ENCODE data around the gene RUNX3. TPM values are rescaled to one million over a fixed set of nuclear protein-coding genes. Genes with fewer than 3 reads are reported as not detected.

The RUNX3 gene
- total and polyA plus RNA-seq, 4 donors, result 0.43 to 1.1 (median 0.88) TPM

DNA sequence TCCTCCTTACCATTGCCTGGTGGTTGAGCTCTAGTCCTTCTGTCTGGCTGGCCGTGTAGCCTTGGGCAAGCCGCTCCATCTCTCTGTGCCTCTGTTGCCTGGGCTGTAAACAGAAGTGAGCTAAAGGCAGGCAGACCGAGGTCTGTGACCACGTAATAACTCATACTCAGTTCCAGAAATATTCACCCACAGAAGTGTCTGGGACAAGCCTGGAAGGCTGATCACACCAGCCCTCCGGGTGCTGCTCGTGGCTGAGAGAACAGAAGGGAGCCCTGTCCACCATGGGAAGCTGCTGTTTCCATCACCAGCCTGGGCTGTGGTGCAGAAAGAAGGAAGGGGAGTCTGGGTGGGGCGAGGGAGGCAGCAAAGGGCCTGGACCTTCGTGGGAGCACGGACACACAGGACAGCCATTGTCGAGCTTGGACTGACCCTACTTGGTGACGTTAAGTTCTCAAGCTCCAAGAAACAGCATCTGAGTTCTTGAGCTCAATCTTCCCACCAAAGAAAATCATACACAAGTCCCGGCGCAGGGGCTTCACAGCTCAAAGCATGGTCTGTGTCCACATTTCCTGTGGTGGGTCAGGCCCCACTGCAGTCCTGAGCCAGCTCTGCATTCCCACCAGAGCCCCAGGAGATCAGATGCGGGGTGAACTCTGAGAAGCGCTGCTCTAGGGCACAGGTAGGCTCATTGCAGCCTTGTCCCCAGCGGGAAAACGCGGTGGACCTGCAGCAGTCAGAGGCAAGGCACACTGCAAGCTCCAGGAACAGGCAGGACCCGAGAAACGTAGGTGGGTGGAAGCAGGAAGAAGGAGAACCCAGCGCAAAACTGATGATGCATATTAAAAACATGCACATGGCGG, 61.8 kb downstream of the RUNX3 start (continued):
- TF ChIP-seq, protein P1, sequence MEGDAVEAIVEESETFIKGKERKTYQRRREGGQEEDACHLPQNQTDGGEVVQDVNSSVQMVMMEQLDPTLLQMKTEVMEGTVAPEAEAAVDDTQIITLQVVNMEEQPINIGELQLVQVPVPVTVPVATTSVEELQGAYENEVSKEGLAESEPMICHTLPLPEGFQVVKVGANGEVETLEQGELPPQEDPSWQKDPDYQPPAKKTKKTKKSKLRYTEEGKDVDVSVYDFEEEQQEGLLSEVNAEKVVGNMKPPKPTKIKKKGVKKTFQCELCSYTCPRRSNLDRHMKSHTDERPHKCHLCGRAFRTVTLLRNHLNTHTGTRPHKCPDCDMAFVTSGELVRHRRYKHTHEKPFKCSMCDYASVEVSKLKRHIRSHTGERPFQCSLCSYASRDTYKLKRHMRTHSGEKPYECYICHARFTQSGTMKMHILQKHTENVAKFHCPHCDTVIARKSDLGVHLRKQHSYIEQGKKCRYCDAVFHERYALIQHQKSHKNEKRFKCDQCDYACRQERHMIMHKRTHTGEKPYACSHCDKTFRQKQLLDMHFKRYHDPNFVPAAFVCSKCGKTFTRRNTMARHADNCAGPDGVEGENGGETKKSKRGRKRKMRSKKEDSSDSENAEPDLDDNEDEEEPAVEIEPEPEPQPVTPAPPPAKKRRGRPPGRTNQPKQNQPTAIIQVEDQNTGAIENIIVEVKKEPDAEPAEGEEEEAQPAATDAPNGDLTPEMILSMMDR (IDR thresholded peaks at IDR 0.05; ENCODE audit: low read depth, low read length, missing input control), result no peak
- TF ChIP-seq, protein P2, sequence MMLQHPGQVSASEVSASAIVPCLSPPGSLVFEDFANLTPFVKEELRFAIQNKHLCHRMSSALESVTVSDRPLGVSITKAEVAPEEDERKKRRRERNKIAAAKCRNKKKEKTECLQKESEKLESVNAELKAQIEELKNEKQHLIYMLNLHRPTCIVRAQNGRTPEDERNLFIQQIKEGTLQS (IDR thresholded peaks at IDR 0.05), result no peak

DNA sequence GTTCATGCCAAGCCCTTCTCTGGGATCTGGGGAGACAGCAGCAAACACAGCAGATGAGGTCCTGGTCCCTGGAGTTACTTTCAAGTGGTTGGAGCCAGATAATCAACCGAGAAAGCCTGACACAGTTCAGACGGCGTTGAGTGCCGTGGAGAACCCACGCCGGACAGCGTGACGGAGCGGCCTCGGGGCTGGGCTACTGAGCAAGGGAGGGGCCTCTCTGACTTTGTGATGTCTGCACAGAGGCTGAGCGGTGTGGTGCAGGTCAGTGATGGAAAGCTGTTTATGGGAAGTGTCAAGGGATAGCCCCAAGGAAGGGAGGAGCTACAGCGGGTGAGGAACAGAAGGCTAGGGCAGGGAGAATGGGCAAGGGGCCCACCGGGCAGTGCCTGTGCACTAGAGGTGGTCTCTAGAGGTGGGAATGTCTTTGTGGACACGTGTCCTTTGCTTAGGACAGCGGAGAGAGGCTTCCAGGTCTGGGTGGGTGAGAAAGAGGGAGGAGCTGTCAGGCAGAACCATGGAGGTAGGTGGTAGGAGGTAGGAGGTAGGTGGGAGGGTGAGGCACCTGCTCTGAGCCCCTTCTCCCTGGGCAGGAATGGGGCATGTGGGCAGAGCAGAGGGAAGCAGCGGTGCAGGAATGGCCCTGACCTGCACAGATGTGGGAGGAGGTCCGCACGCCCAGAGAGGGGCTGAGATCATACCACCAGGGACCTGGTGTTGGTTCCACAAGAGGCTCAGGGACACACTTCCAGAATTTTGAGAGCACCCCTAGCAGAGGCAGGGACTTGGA, 62.8 kb downstream of the RUNX3 start:
- Histone ChIP-seq H3K27ac (ENCODE audit: low read depth in 1 of 2, low read length in 2 of 2) (no peak overlapping the region), H3K4me1 (ENCODE audit: control insufficient read depth in 4 of 4, insufficient read depth in 4 of 4, low read length in 3 of 4) (no peaks in the 10 kb centered on the region), H3K4me3 (ENCODE audit: low read depth in 1 of 3, low read length in 3 of 3) (no peak overlapping the region), H3K27me3 (ENCODE audit: control insufficient read depth in 4 of 4, insufficient read depth in 4 of 4, low read length in 3 of 4) (no peaks in the 10 kb centered on the region), H3K36me3 (ENCODE audit: control insufficient read depth in 4 of 4, insufficient read depth in 3 of 4, low read depth in 1 of 4, low read length in 3 of 4) (no peaks in the 10 kb centered on the region), H3K9ac (ENCODE audit: low read depth in 1 of 2, low read length in 2 of 2) (no peak overlapping the region), H3K9me3 (ENCODE audit: control insufficient read depth in 4 of 4, low read length in 3 of 4) (no peaks in the 10 kb centered on the region)
- DNase-seq (ENCODE audit: low spot score), result no peak
- TF ChIP-seq, protein P2 (IDR thresholded peaks at IDR 0.05), result no peak
- no peak for TF ChIP-seq FOXA1 (IDR thresholded peaks at IDR 0.05)
- TF ChIP-seq, protein P1 (IDR thresholded peaks at IDR 0.05; ENCODE audit: low read depth, low read length, missing input control), result no peak
- 92% methylated on average over 18 of the region's 18 CpGs for WGBS

DNA sequence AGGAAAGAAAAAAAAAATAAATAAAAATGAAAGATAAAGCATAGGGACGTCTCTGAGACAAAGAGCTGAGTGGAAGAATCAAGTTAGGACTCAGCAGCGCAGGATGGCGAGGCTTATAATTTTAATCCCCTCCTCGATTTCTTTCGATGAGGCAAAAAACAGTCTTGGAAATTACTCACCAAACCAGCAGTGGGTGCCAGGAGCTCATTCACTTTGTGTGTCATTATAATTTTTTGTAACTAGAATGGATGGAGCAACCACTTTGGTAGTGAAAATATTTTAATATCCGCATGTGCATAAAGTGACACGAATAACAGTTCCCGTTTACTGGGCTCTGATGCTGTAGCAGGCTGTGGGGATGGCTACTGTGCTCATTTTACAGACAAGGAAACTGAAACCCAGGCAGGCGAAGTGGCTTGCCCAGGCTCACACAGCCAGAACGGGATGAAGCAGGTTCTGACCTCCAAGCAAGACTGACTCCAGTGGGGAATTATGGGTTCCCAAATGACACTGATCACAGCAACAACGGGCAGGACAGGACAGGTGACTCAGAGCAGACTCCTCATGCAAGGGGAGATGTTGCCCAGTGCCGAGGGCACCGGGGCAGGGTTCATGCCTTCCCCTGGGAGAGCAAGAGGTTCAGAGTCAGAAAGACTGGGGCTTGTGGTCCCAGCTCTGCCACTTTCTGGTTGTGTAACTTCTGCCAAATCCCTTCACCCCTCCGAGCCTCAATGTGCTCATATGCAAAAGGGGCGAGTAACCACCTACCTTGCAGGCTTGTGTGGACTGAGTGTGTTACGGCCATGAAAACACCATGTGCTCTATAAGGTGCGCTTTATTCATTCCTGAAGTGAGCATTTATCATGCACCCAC, 63.6 kb downstream of the RUNX3 start:
- H3K4me1 ChIP-seq (ENCODE audit: control insufficient read depth in 4 of 4, insufficient read depth in 4 of 4, low read length in 3 of 4), result no peaks in the 10 kb centered on the region
- H3K27me3 ChIP-seq (ENCODE audit: control insufficient read depth in 4 of 4, insufficient read depth in 4 of 4, low read length in 3 of 4), result no peaks in the 10 kb centered on the region
- no peaks in the 10 kb centered on the region for H3K9me3 ChIP-seq (ENCODE audit: control insufficient read depth in 4 of 4, low read length in 3 of 4)
- H3K4me3 ChIP-seq (ENCODE audit: low read depth in 1 of 3, low read length in 3 of 3), result no peak overlapping the region
- no peak overlapping the region for H3K27ac ChIP-seq (ENCODE audit: low read depth in 1 of 2, low read length in 2 of 2)
- no peaks in the 10 kb centered on the region for H3K36me3 ChIP-seq (ENCODE audit: control insufficient read depth in 4 of 4, insufficient read depth in 3 of 4, low read depth in 1 of 4, low read length in 3 of 4)
- 82% methylated on average over 17 of the region's 17 CpGs for WGBS
- DNase-seq (ENCODE audit: low spot score), result no peak
- no peak overlapping the region for H3K9ac ChIP-seq (ENCODE audit: low read depth in 1 of 2, low read length in 2 of 2)
- TF ChIP-seq, protein P3, sequence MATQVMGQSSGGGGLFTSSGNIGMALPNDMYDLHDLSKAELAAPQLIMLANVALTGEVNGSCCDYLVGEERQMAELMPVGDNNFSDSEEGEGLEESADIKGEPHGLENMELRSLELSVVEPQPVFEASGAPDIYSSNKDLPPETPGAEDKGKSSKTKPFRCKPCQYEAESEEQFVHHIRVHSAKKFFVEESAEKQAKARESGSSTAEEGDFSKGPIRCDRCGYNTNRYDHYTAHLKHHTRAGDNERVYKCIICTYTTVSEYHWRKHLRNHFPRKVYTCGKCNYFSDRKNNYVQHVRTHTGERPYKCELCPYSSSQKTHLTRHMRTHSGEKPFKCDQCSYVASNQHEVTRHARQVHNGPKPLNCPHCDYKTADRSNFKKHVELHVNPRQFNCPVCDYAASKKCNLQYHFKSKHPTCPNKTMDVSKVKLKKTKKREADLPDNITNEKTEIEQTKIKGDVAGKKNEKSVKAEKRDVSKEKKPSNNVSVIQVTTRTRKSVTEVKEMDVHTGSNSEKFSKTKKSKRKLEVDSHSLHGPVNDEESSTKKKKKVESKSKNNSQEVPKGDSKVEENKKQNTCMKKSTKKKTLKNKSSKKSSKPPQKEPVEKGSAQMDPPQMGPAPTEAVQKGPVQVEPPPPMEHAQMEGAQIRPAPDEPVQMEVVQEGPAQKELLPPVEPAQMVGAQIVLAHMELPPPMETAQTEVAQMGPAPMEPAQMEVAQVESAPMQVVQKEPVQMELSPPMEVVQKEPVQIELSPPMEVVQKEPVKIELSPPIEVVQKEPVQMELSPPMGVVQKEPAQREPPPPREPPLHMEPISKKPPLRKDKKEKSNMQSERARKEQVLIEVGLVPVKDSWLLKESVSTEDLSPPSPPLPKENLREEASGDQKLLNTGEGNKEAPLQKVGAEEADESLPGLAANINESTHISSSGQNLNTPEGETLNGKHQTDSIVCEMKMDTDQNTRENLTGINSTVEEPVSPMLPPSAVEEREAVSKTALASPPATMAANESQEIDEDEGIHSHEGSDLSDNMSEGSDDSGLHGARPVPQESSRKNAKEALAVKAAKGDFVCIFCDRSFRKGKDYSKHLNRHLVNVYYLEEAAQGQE (IDR thresholded peaks at IDR 0.05), result no peak
- TF ChIP-seq GABPA (IDR thresholded peaks at IDR 0.05 in 1 of 2, conservative IDR thresholded peaks at IDR 0.05 in 1 of 2) (no peak), TAF1 (conservative IDR thresholded peaks at IDR 0.05) (no peak), RXRA (IDR thresholded peaks at IDR 0.05) (no peak), HNF4A (conservative IDR thresholded peaks at IDR 0.05) (no peak), HNF4G (IDR thresholded peaks at IDR 0.05) (no peak), FOXA2 (IDR thresholded peaks at IDR 0.05) (no peak)
- TF ChIP-seq, protein P1 (IDR thresholded peaks at IDR 0.05; ENCODE audit: low read depth, low read length, missing input control), result no peak
